ENCODE results near the gene DNAJC30. TPM values are rescaled to one million over a fixed set of nuclear protein-coding genes. Genes with fewer than 3 reads are reported as not detected.

DNAJC30 gene
- total and polyA plus RNA-seq, 2 donors (not counting 1 experiment from before 2014, with no cell fraction given), result 6.6 to 15.5 TPM

DNA sequence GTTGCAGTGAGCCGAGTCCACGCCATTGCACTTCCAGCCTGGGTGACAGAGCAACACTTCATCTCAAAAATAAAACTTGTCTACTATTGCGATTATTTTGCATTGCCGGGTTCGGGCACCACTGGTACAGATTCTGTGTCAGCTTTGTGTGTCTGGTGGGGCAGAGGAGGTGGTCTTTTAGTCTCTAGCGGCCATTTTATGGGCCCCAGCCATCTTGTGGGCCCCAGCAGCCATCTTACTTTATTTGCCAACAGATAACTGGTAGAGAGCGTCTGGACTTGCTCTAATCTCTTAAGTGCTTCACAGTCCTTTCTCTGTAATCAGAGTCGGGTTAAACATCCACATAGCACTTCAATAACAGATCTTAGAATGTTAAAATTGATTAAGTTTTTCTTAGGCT lies 5.0 kb upstream of the DNAJC30 start:
- TF ChIP-seq, protein P1, sequence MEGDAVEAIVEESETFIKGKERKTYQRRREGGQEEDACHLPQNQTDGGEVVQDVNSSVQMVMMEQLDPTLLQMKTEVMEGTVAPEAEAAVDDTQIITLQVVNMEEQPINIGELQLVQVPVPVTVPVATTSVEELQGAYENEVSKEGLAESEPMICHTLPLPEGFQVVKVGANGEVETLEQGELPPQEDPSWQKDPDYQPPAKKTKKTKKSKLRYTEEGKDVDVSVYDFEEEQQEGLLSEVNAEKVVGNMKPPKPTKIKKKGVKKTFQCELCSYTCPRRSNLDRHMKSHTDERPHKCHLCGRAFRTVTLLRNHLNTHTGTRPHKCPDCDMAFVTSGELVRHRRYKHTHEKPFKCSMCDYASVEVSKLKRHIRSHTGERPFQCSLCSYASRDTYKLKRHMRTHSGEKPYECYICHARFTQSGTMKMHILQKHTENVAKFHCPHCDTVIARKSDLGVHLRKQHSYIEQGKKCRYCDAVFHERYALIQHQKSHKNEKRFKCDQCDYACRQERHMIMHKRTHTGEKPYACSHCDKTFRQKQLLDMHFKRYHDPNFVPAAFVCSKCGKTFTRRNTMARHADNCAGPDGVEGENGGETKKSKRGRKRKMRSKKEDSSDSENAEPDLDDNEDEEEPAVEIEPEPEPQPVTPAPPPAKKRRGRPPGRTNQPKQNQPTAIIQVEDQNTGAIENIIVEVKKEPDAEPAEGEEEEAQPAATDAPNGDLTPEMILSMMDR (IDR thresholded peaks at IDR 0.05), result no peak
- TF ChIP-seq EZH2 (IDR thresholded peaks at IDR 0.05; ENCODE audit: borderline replicate concordance, insufficient read depth, low read depth, low read length, poor library complexity, severe bottlenecking), result no peak
- no peak for DNase-seq
- Histone ChIP-seq H3K4me2 (replicated peaks; ENCODE audit: low read depth, low read length, poor library complexity, severe bottlenecking) (no peak overlapping the region), H4K20me1 (ENCODE audit: control insufficient read depth, insufficient read depth, low read length, poor library complexity, severe bottlenecking) (peaks cover 43% of the 10 kb centered on the region), H3K9me3 (ENCODE audit: control extremely low read depth in 1 of 3, control insufficient read depth in 2 of 3, insufficient read depth in 1 of 3, low read length in 2 of 3) (no peaks in the 10 kb centered on the region), H3K36me3 (replicated peaks in 1 of 2; ENCODE audit: control extremely low read depth in 1 of 2, control insufficient read depth in 1 of 2, extremely low read depth in 1 of 2, insufficient read depth in 2 of 2, low read length in 1 of 2) (peaks cover 0 to 51% of the 10 kb centered on the region in 2 experiments), H3K27ac (ENCODE audit: low read length in 2 of 2) (no peak overlapping the region), H2AFZ (ENCODE audit: insufficient read depth, low read depth, low read length, poor library complexity, severe bottlenecking) (no peak overlapping the region), H3K27me3 (replicated peaks in 1 of 4; ENCODE audit: control extremely low read depth in 1 of 4, control insufficient read depth in 3 of 4, insufficient read depth in 4 of 4, low read length in 3 of 4) (no peaks in the 10 kb centered on the region), H3K79me2 (ENCODE audit: control insufficient read depth, insufficient read depth, low read length) (peaks cover 46% of the 10 kb centered on the region), H3K9ac (ENCODE audit: low read length) (no peak overlapping the region), H3K4me3 (ENCODE audit: control extremely low read depth in 1 of 5, extremely low read depth in 1 of 5, insufficient read depth in 1 of 5, low read depth in 2 of 5, low read length in 4 of 5) (no peak overlapping the region), H3K4me1 (ENCODE audit: control insufficient read depth in 2 of 2, insufficient read depth in 2 of 2, low read length in 2 of 2) (peaks cover 5 to 10% of the 10 kb centered on the region in 2 donors)
- no peak overlapping the region for H3K4me3 Mint-ChIP-seq
- WGBS (ENCODE audit: insufficient coverage), result 100% methylated on average over 3 of the region's 8 CpGs
- H3K27ac Mint-ChIP-seq, result no peak overlapping the region
- H3K9me3 Mint-ChIP-seq (ENCODE audit: insufficient read depth), result no peaks in the 10 kb centered on the region
- CTCF ChIA-PET, result no interaction called here
- no peak for ATAC-seq (ENCODE audit: low read depth)
- intact Hi-C loops (cut with micrococcal nuclease), result loop anchor here (10.0 kb wide), 2 partner anchors 567 to 1837 kb away; partner anchors contain the start of gene RFC2
- POLR2A ChIA-PET, result no interaction called here
- peaks cover 19% of the 10 kb centered on the region for H3K4me1 Mint-ChIP-seq
- H3K27me3 Mint-ChIP-seq, result no peaks in the 10 kb centered on the region

DNA sequence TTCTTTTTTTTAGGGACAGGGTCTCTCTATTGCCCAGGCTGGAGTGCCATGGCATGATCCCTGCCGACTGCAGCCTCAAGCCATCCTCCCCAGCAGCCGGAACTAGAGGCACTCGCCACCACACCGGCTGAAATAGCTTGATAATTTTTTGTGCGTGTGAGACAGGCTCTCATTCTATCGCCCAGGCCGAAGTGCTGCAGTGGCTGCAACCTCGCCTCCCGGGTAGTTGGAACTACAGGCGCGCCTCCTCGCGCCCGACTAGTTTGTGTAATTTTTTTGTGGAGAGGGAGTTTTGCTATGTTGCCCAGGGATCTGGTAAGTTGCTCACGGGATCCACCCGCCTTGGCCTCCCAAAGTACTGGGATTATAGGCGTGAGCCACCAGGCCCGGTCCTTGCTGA lies 2.1 kb upstream of the DNAJC30 start:
- Histone ChIP-seq H3K4me2 (replicated peaks; ENCODE audit: low read depth, low read length, poor library complexity, severe bottlenecking) (no peak overlapping the region), H2AFZ (ENCODE audit: insufficient read depth, low read depth, low read length, poor library complexity, severe bottlenecking) (no peak overlapping the region), H3K9me3 (ENCODE audit: control extremely low read depth in 1 of 3, control insufficient read depth in 2 of 3, insufficient read depth in 1 of 3, low read length in 2 of 3) (no peaks in the 10 kb centered on the region), H3K4me1 (ENCODE audit: control insufficient read depth in 2 of 2, insufficient read depth in 2 of 2, low read length in 2 of 2) (peaks cover 21 to 25% of the 10 kb centered on the region in 2 donors), H3K79me2 (ENCODE audit: control insufficient read depth, insufficient read depth, low read length) (peaks cover 75% of the 10 kb centered on the region), H3K27me3 (replicated peaks in 1 of 4; ENCODE audit: control extremely low read depth in 1 of 4, control insufficient read depth in 3 of 4, insufficient read depth in 4 of 4, low read length in 3 of 4) (no peaks in the 10 kb centered on the region), H3K9ac (ENCODE audit: low read length) (no peak overlapping the region), H3K4me3 (ENCODE audit: control extremely low read depth in 1 of 5, extremely low read depth in 1 of 5, insufficient read depth in 1 of 5, low read depth in 2 of 5, low read length in 4 of 5) (no peak overlapping the region), H4K20me1 (ENCODE audit: control insufficient read depth, insufficient read depth, low read length, poor library complexity, severe bottlenecking) (peaks cover 45% of the 10 kb centered on the region), H3K27ac (ENCODE audit: low read length in 2 of 2) (no peak overlapping the region), H3K36me3 (replicated peaks in 1 of 2; ENCODE audit: control extremely low read depth in 1 of 2, control insufficient read depth in 1 of 2, extremely low read depth in 1 of 2, insufficient read depth in 2 of 2, low read length in 1 of 2) (peaks cover 0 to 27% of the 10 kb centered on the region in 2 experiments)
- H3K27me3 Mint-ChIP-seq, result no peaks in the 10 kb centered on the region
- CTCF ChIA-PET, result interaction anchor here (1.8 kb wide), 1 partner anchor 40 kb away, joined by 6 read pairs; no protein-coding TSS in a partner anchor
- peaks cover 37% of the 10 kb centered on the region for H3K4me1 Mint-ChIP-seq
- no peak for DNase-seq
- TF ChIP-seq, protein P1 (IDR thresholded peaks at IDR 0.05), result no peak
- TF ChIP-seq EZH2 (IDR thresholded peaks at IDR 0.05; ENCODE audit: borderline replicate concordance, insufficient read depth, low read depth, low read length, poor library complexity, severe bottlenecking), result no peak
- no peak overlapping the region for H3K27ac Mint-ChIP-seq
- WGBS (ENCODE audit: insufficient coverage), result 99% methylated on average over 15 of the region's 18 CpGs
- intact Hi-C loops (cut with micrococcal nuclease), result loop anchor here (10.0 kb wide), 2 partner anchors 569 to 1839 kb away; partner anchors contain the start of gene RFC2
- POLR2A ChIA-PET, result no interaction called here
- no peaks in the 10 kb centered on the region for H3K9me3 Mint-ChIP-seq (ENCODE audit: insufficient read depth)
- no peak for ATAC-seq (ENCODE audit: low read depth)
- peak overlapping the region; percentile 44 for H3K4me3 Mint-ChIP-seq
